SK-N-SH treated with all-trans-retinoic acid at 6 μM for 48 hours (cell line): ENCODE results near the gene ZBTB16.

ENCODE experiments used
- ATAC-seq: fragments of 200-7000 bp; cut with Tn5 transposase; 3 replicates; pipeline ENCODE4 v1.9.1; 2020; ENCODE audit warnings: mild to moderate bottlenecking, moderate library complexity
- ARNTL ChIP-seq: fragments of 450-650 bp; formaldehyde crosslinking; IDR thresholded peaks from 2 replicates; pipeline ENCODE4 v1.5.0; 2020; ENCODE audit warnings: low read depth, mild to moderate bottlenecking, moderate library complexity, borderline replicate concordance
- BACH2 ChIP-seq: fragments of 250-450 bp; sonication (Bioruptor Pico); IDR thresholded peaks from 2 replicates; pipeline ENCODE4 v1.9.0; 2021; ENCODE audit warnings: mild to moderate bottlenecking, borderline replicate concordance
- CREB5 ChIP-seq: fragments of 250-450 bp; sonication (Bioruptor Pico); IDR thresholded peaks from 2 replicates; pipeline ENCODE4 v1.5.1; 2020; ENCODE audit warnings: low read depth, mild to moderate bottlenecking, moderate library complexity
- CSDC2 ChIP-seq: fragments of 250-450 bp; sonication (Bioruptor Pico); IDR thresholded peaks from 2 replicates; pipeline ENCODE4 v1.5.0; 2020; ENCODE audit warnings: mild to moderate bottlenecking, moderate library complexity
- CSRNP3 ChIP-seq: fragments of 250-450 bp; sonication (Bioruptor Pico); IDR thresholded peaks from 2 replicates; pipeline ENCODE4 v1.5.1; 2021; ENCODE audit warnings: mild to moderate bottlenecking, moderate library complexity
- ESRRG ChIP-seq: fragments of 250-450 bp; sonication (Bioruptor Pico); IDR thresholded peaks from 2 replicates; pipeline ENCODE4 v1.6.1; 2021; ENCODE audit warnings: mild to moderate bottlenecking
- GLIS3 ChIP-seq: fragments of 250-450 bp; sonication (Bioruptor Pico); IDR thresholded peaks from 2 replicates; pipeline ENCODE4 v1.5.0; 2020; ENCODE audit warnings: mild to moderate bottlenecking, moderate library complexity
- ISL1 ChIP-seq: fragments of 250-450 bp; sonication (Bioruptor Pico); IDR thresholded peaks from 2 replicates; pipeline ENCODE4 v2.1.2; 2022; ENCODE audit warnings: mild to moderate bottlenecking, moderate library complexity
- OSR1 ChIP-seq: fragments of 250-450 bp; sonication (Bioruptor Pico); IDR thresholded peaks from 2 replicates; pipeline ENCODE4 v1.8.0; 2022; ENCODE audit warnings: moderate library complexity, mild to moderate bottlenecking, inconsistent platforms
- PATZ1 ChIP-seq: fragments of 250-450 bp; sonication (Bioruptor Pico); IDR thresholded peaks from 2 replicates; pipeline ENCODE4 v1.8.0; 2020; ENCODE audit warnings: mild to moderate bottlenecking, moderate library complexity, borderline replicate concordance
- POU6F1 ChIP-seq: fragments of 250-450 bp; sonication (Bioruptor Pico); IDR thresholded peaks from 2 replicates; pipeline ENCODE4 v1.8.0; 2021; ENCODE audit warnings: low read depth, mild to moderate bottlenecking, moderate library complexity, borderline replicate concordance
- PPARA ChIP-seq: fragments of 250-450 bp; sonication (Bioruptor Pico); IDR thresholded peaks from 2 replicates; pipeline ENCODE4 v1.5.0; 2020; ENCODE audit warnings: mild to moderate bottlenecking, borderline replicate concordance
- RARB ChIP-seq: fragments of 250-450 bp; sonication (Bioruptor Pico); IDR thresholded peaks from 2 replicates; pipeline ENCODE4 v1.8.0; 2021; ENCODE audit warnings: mild to moderate bottlenecking, moderate library complexity
- TCF4 ChIP-seq: fragments of 250-450 bp; sonication (Bioruptor Pico); IDR thresholded peaks from 2 replicates; pipeline ENCODE4 v1.8.0; 2021; ENCODE audit warnings: mild to moderate bottlenecking, moderate library complexity, borderline replicate concordance
- TOX ChIP-seq: fragments of 250-450 bp; sonication (Bioruptor Pico); IDR thresholded peaks from 2 replicates; pipeline ENCODE4 v1.8.0; 2021; ENCODE audit warnings: mild to moderate bottlenecking, moderate library complexity, borderline replicate concordance
- TSHZ2 ChIP-seq: fragments of 250-450 bp; sonication (Bioruptor Pico); IDR thresholded peaks from 2 replicates; pipeline ENCODE4 v1.5.0; 2020; ENCODE audit warnings: mild to moderate bottlenecking, moderate library complexity
- ZC3H10 ChIP-seq: fragments of 250-450 bp; sonication (Bioruptor Pico); IDR thresholded peaks from 2 replicates; pipeline ENCODE4 v1.5.1; 2021; ENCODE audit warnings: mild to moderate bottlenecking, moderate library complexity
- ZFP3 ChIP-seq: fragments of 250-450 bp; sonication (Bioruptor Pico); IDR thresholded peaks from 2 replicates; pipeline ENCODE4 v1.5.0; 2020; ENCODE audit warnings: mild to moderate bottlenecking, moderate library complexity
- ZFP30 ChIP-seq: fragments of 450-650 bp; formaldehyde crosslinking; IDR thresholded peaks from 2 replicates; pipeline ENCODE4 v1.5.0; 2022; ENCODE audit warnings: mild to moderate bottlenecking, moderate library complexity
- ZNF565 ChIP-seq: fragments of 450-650 bp; formaldehyde crosslinking; conservative IDR thresholded peaks from 2 replicates; pipeline ENCODE4 v1.5.0; 2020; ENCODE audit warnings: low read depth, mild to moderate bottlenecking, moderate library complexity
- ZNF8 ChIP-seq: fragments of 450-650 bp; formaldehyde crosslinking; IDR thresholded peaks from 2 replicates; pipeline ENCODE4 v1.5.0; 2020; ENCODE audit warnings: mild to moderate bottlenecking, moderate library complexity

ZBTB16 gene

GRCh38 chr11:114091516-114092397 is 32.2 kb downstream of the ZBTB16 start:
- ATAC-seq, result no peak
- TF ChIP-seq GLIS3 (CRISPR knock-in tag), result no peak
- no peak for TF ChIP-seq ZNF8 (CRISPR knock-in tag)

GRCh38 chr11:114092478-114092877 is 33.0 kb downstream of the ZBTB16 start:
- no peak for ATAC-seq
- TF ChIP-seq ZNF8 (CRISPR knock-in tag), result no peak
- no peak for TF ChIP-seq ESRRG (CRISPR knock-in tag)
- no peak for TF ChIP-seq TCF4 (CRISPR knock-in tag)
- TF ChIP-seq ZC3H10 (CRISPR knock-in tag), result no peak
- TF ChIP-seq ARNTL, result no peak
- no peak for TF ChIP-seq CSRNP3

GRCh38 chr11:114092953-114093352 is 33.4 kb downstream of the ZBTB16 start:
- no peak for TF ChIP-seq CSRNP3
- TF ChIP-seq ESRRG (CRISPR knock-in tag), result no peak
- no peak for TF ChIP-seq PATZ1 (CRISPR knock-in tag)
- no peak for TF ChIP-seq GLIS3 (CRISPR knock-in tag)
- no peak for TF ChIP-seq TCF4 (CRISPR knock-in tag)
- TF ChIP-seq ISL1, result no peak
- no peak for TF ChIP-seq CSDC2 (CRISPR knock-in tag)
- no peak for TF ChIP-seq ZC3H10 (CRISPR knock-in tag)
- TF ChIP-seq BACH2, result no peak
- no peak for TF ChIP-seq OSR1
- TF ChIP-seq ZNF565 (CRISPR knock-in tag), result no peak
- no peak for TF ChIP-seq ZNF8 (CRISPR knock-in tag)
- TF ChIP-seq, all 23 proteins: peak for 0
- no peak for ATAC-seq

- no peak for ATAC-seq
- no peak for TF ChIP-seq GLIS3 (CRISPR knock-in tag)
- no peak for TF ChIP-seq TOX (CRISPR knock-in tag)
- no peak for TF ChIP-seq RARB (CRISPR knock-in tag)
- TF ChIP-seq OSR1, result no peak
- TF ChIP-seq CSDC2 (CRISPR knock-in tag), result no peak
- TF ChIP-seq ZNF8 (CRISPR knock-in tag), result no peak
- TF ChIP-seq POU6F1 (CRISPR knock-in tag), result no peak
- TF ChIP-seq TSHZ2 (CRISPR knock-in tag), result no peak
- TF ChIP-seq ZC3H10 (CRISPR knock-in tag), result no peak
- no peak for TF ChIP-seq ZFP3
- TF ChIP-seq BACH2, result no peak
- TF ChIP-seq CSRNP3, result no peak
- no peak for TF ChIP-seq ARNTL
- TF ChIP-seq ESRRG (CRISPR knock-in tag), result no peak
- no peak for TF ChIP-seq TCF4 (CRISPR knock-in tag)
- no peak for TF ChIP-seq CREB5 (CRISPR knock-in tag)
- TF ChIP-seq PPARA (CRISPR knock-in tag), result no peak
- TF ChIP-seq ISL1, result no peak
- no peak for TF ChIP-seq ZNF565 (CRISPR knock-in tag)
- TF ChIP-seq ZFP30 (CRISPR knock-in tag), result no peak
These were observed 35.0 kb downstream of the ZBTB16 start for GRCh38 chr11:114094516-114094915.
